Measurements from ENCODE around the gene SLC9A5.

The SLC9A5 gene

GRCh38 chr16:67213197-67214019 is 35.4 kb upstream of the SLC9A5 start:
- no peak for DNase-seq (ENCODE audit: low spot score)

- no peak for DNase-seq (ENCODE audit: low spot score)
These were observed 33.1 kb upstream of the SLC9A5 start for GRCh38 chr16:67215706-67216105.

- DNase-seq (ENCODE audit: low spot score): peak; percentile 46
These were observed 31.9 kb upstream of the SLC9A5 start for GRCh38 chr16:67216612-67217490.

- no peak for DNase-seq (ENCODE audit: low spot score)
These were observed 24.8 kb upstream of the SLC9A5 start for GRCh38 chr16:67223992-67224391.

GRCh38 chr16:67226295-67226803 is 22.4 kb upstream of the SLC9A5 start:
- DNase-seq (ENCODE audit: low spot score): no peak

DNA sequence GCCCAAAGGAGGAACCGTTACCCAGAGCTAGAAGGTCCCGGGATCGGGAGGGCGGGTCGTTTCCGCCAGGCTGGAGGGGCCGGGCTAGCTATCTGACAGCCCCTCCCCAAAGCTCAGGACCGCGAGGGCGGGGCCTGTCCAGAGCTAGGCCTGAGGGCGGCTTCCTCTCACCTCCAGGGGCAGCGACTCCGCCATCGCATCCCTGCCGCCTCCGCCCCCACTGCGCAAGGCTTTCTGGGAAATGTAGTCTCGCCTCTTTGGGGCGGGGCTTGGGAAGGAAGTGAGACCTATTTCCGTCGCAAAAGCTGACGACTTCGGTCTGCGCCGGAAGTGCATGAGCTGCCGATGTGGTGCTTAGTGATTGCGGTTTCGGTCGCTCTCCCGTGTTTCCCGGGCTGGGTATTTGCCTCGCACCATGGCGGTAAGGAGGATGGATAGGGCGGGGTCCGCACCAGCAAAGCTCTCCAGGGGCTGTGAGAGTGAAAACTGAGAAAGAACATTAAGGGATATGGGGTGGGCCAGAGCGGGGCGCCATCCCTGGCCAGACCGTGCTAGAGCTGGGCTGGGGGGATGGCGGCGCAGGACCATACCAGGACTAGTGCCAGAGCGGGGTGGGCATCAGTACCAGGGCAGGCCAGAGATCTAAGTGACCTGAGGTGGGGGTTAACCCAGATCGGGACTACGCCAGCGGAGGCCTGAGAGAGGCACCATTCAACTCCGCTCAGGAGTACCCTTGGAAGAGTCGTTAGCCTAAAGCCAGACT is 21.8 kb upstream of the SLC9A5 start, which contains the start of gene TMEM208:
Gene TMEM208, plus strand, starts transcription at position 327 of the 763 bp plus-strand sequence. Its CDS starts 89 bp downstream, at position 416.
- DNase-seq (ENCODE audit: low spot score): peak; percentile 95

- no peak for DNase-seq (ENCODE audit: low spot score)
These were observed 21.2 kb upstream of the SLC9A5 start for GRCh38 chr16:67227567-67227921.

GRCh38 chr16:67228034-67228785 is 20.6 kb upstream of the SLC9A5 start:
- DNase-seq (ENCODE audit: low spot score): no peak

- no peak for DNase-seq (ENCODE audit: low spot score)
These were observed 19.9 kb upstream of the SLC9A5 start for GRCh38 chr16:67228905-67229304.

GRCh38 chr16:67229906-67230808 is 18.6 kb upstream of the SLC9A5 start:
- DNase-seq (ENCODE audit: low spot score): no peak

- DNase-seq (ENCODE audit: low spot score): no peak
These were observed 17.7 kb upstream of the SLC9A5 start for GRCh38 chr16:67230809-67231660.

- no peak for DNase-seq (ENCODE audit: low spot score)
These were observed 15.2 kb upstream of the SLC9A5 start for GRCh38 chr16:67233596-67233995.

DNA sequence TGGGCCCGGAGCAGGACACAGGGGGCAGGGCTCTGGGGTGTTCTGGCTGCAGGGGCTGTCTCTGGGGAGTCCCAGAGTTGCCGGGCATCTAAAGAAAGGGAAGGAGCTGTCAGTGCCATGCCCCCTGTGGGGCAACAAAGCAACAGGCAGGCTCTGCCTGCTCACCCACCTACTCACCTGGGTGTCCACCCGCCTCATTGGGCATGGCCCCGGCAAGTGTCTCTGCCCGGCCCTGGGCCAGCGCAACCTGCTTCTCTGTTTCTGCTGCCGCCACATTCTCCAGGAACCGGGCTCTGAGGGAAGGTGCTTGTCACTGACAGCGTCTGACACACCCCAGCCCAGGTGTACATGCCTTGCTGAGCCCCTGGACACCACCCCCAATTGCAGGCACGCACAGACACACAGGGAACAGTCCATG is 14.6 kb upstream of the SLC9A5 start:
- DNase-seq (ENCODE audit: low spot score): no peak

DNA sequence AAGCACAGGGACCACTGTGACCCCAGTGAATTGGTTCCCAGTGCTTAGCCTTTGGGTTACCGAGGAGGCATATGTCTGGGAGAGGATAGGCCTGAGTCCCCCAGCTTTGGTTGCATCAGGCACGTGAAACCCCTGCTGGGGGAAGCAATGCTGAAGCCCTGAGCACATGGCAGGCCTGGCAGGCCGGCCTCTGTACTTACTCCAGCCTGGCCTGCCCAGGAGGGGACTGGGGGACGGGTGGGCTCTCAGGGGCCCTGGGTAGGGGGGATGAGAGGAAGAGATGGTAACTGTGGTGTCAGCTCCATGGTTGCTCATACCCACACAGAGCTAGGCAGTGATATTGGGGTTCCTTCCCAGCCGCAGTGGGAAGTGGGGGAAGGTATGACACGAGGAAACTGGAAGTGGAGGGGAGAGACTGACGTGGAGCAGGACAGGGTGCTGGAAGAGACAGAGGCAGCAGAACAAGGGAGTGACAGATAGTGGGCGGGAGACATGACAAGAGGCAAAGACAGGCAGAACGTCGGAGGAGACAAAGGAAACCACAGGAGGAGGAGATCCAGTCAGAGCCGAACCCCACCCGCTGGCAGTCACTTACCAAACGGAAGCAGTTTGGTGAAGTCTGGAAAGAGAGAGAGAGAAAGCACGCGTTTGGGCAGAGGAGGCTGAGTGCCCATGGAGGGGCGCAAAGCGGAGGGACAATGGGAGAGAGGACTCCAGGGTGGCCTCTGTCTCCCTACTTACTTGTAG is 12.8 kb upstream of the SLC9A5 start:
- no peak for DNase-seq (ENCODE audit: low spot score)

GRCh38 chr16:67236563-67237395 is 12.0 kb upstream of the SLC9A5 start:
- DNase-seq (ENCODE audit: low spot score): peak; percentile 68

DNA sequence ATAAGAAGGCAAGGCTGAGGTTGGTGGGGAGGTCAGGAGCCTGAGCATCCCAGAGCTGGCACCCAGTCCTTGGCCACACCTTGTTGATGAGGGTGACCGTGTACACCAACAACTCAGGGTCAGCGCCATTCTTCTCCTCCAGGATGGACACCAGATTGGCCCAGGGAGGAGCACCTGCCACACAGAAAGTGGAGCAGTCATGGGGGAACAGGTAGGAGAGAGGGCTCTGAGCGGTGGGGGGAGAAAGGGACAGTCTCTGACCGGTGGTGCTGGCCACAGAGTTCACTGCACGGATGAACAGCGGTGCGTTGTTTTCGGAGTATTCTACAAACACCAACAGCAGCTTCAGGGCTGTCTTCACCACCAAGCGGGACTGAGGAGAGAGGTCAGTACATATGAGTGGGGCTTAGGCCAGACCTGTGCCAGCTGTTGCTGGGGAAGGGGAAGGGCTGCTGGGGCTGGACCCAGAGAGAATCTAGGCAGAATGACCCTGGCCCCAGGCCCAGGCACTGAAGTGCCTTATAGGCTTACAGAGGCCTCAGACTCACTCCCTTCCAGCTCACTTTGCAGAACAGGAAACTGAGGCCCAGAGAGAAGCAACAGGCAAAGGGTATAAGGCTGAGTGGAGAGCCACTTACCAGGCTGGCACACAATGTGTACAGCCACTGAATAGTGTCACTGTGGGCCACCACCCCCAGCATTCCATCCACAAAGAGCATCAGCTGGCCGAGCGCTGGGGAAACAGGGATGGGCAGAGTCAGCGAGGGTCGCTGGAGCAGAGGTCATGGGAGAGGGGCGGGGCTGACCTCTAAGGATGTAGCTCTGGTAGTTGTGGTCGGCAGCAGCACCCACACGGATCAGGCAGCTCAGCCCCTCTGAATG is 11.1 kb upstream of the SLC9A5 start:
- no peak for DNase-seq (ENCODE audit: low spot score)

DNA sequence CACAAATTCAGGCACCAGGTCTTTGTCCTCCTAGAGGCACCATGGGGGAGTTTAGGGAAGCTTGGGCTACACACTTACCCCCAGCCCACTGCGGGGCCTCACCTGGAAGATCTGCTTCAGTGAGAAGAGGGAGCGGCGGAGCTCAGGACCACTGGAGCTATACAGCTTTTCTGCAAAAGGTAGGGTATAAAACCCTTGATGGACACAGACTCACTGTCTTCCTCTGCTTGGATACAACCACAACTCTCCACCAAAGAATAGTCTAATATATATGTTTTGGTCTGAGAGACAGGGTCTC is 10.6 kb upstream of the SLC9A5 start:
- no peak for DNase-seq (ENCODE audit: low spot score)

Data from kidney capillary endothelial cell (primary cell).